ENCODE results near the gene USO1. TPM values are rescaled to one million over a fixed set of nuclear protein-coding genes. Genes with fewer than 3 reads are reported as not detected.

Gene USO1
- total and polyA plus RNA-seq, 2 experiments from 2014 or later: 113 to 277 TPM

DNA sequence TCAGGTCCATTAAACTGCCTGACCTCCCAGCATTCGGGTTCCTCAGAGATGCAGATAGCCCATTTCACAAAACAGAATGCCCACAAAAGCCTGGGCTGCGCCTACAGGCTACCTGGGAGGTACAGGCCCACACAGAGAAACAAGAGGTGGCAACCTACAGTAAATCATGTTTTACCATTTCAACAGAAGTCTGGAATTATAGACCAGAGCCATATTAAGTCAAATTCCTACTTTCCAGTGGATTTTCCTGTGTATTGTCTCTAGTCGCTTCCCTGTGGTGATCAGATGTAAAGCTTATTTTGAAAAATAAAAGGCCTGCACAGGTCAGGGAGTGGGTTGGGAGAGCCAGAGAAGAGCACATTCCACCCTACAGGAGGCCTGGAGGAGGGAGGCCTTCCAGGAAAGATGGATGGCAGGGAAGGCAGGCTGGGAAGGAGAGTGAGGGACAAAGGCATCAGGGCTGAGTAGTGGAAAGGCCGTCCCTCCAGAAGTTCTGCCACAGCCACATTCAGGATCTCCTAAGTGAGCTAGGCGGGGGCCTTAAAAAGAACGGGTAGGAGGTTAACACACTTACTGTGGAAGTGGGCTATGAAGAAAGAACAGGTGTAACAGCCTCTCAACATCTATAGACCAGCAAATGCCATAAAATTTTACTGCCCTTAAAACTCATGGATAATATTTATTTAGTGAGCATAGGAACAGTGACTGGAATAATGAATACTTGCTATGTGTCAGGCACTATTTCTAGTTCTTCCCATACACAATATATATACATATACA is 19.0 kb upstream of the USO1 start:
- no peaks in the 10 kb centered on the region for H3K27me3 ChIP-seq (ENCODE audit: insufficient read depth)
- peaks cover 20% of the 10 kb centered on the region; the same call in 1 of the 2 replicates for H3F3A ChIP-seq (replicated peaks; ENCODE audit: low read depth)
- peaks cover 54% of the 10 kb centered on the region for H3K4me1 ChIP-seq (ENCODE audit: insufficient read depth)
- peak overlapping the region; percentile 11; the same call in 1 of the 3 replicates for H3K4me3 Mint-ChIP-seq
- peak overlapping the region; percentile 13; the same call in 1 of the 2 replicates for H3K4me2 ChIP-seq
- H3K9me2 ChIP-seq (ENCODE audit: insufficient read depth): no peaks in the 10 kb centered on the region
- H3K27ac Mint-ChIP-seq: peak overlapping the region; percentile 97
- no peaks in the 10 kb centered on the region; the same call in 2 of the 3 replicates for H3K9me3 Mint-ChIP-seq
- TF ChIP-seq, protein P1, sequence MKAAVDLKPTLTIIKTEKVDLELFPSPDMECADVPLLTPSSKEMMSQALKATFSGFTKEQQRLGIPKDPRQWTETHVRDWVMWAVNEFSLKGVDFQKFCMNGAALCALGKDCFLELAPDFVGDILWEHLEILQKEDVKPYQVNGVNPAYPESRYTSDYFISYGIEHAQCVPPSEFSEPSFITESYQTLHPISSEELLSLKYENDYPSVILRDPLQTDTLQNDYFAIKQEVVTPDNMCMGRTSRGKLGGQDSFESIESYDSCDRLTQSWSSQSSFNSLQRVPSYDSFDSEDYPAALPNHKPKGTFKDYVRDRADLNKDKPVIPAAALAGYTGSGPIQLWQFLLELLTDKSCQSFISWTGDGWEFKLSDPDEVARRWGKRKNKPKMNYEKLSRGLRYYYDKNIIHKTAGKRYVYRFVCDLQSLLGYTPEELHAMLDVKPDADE (IDR thresholded peaks at IDR 0.05): no peak
- TF ChIP-seq ZNF331 (CRISPR knock-in tag; IDR thresholded peaks at IDR 0.05; ENCODE audit: low read depth) (peak; percentile 21; the same call in 1 of the 2 replicates), ZNF114 (CRISPR knock-in tag; IDR thresholded peaks at IDR 0.05) (peak; percentile 71; the same call in 1 of the 2 replicates), CREB1 (CRISPR knock-in tag; IDR thresholded peaks at IDR 0.05; ENCODE audit: low read depth) (peak; percentile 45; the same call in 1 of the 2 replicates), POLR2AphosphoS5 (IDR thresholded peaks at IDR 0.05; ENCODE audit: low read depth) (peak; percentile 42), EZH2phosphoT487 (IDR thresholded peaks at IDR 0.05; ENCODE audit: unreplicated experiment) (no peak), NANOG (IDR thresholded peaks at IDR 0.05; ENCODE audit: borderline replicate concordance) (peak; percentile 84; the same call in 1 of the 2 replicates)
- TF ChIP-seq, protein P2, sequence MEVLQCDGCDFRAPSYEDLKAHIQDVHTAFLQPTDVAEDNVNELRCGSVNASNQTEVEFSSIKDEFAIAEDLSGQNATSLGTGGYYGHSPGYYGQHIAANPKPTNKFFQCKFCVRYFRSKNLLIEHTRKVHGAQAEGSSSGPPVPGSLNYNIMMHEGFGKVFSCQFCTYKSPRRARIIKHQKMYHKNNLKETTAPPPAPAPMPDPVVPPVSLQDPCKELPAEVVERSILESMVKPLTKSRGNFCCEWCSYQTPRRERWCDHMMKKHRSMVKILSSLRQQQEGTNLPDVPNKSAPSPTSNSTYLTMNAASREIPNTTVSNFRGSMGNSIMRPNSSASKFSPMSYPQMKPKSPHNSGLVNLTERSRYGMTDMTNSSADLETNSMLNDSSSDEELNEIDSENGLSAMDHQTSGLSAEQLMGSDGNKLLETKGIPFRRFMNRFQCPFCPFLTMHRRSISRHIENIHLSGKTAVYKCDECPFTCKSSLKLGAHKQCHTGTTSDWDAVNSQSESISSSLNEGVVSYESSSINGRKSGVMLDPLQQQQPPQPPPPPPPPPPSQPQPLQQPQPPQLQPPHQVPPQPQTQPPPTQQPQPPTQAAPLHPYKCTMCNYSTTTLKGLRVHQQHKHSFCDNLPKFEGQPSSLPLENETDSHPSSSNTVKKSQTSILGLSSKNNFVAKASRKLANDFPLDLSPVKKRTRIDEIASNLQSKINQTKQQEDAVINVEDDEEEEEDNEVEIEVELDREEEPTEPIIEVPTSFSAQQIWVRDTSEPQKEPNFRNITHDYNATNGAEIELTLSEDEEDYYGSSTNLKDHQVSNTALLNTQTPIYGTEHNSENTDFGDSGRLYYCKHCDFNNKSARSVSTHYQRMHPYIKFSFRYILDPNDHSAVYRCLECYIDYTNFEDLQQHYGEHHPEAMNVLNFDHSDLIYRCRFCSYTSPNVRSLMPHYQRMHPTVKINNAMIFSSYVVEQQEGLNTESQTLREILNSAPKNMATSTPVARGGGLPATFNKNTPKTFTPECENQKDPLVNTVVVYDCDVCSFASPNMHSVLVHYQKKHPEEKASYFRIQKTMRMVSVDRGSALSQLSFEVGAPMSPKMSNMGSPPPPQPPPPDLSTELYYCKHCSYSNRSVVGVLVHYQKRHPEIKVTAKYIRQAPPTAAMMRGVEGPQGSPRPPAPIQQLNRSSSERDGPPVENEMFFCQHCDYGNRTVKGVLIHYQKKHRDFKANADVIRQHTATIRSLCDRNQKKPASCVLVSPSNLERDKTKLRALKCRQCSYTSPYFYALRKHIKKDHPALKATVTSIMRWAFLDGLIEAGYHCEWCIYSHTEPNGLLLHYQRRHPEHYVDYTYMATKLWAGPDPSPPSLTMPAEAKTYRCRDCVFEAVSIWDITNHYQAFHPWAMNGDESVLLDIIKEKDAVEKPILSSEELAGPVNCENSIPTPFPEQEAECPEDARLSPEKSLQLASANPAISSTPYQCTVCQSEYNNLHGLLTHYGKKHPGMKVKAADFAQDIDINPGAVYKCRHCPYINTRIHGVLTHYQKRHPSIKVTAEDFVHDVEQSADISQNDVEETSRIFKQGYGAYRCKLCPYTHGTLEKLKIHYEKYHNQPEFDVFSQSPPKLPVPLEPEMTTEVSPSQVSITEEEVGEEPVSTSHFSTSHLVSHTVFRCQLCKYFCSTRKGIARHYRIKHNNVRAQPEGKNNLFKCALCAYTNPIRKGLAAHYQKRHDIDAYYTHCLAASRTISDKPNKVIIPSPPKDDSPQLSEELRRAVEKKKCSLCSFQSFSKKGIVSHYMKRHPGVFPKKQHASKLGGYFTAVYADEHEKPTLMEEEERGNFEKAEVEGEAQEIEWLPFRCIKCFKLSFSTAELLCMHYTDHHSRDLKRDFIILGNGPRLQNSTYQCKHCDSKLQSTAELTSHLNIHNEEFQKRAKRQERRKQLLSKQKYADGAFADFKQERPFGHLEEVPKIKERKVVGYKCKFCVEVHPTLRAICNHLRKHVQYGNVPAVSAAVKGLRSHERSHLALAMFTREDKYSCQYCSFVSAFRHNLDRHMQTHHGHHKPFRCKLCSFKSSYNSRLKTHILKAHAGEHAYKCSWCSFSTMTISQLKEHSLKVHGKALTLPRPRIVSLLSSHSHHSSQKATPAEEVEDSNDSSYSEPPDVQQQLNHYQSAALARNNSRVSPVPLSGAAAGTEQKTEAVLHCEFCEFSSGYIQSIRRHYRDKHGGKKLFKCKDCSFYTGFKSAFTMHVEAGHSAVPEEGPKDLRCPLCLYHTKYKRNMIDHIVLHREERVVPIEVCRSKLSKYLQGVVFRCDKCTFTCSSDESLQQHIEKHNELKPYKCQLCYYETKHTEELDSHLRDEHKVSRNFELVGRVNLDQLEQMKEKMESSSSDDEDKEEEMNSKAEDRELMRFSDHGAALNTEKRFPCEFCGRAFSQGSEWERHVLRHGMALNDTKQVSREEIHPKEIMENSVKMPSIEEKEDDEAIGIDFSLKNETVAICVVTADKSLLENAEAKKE (CRISPR knock-in tag; IDR thresholded peaks at IDR 0.05): peak; percentile 89
- TF ChIP-seq, protein P3, sequence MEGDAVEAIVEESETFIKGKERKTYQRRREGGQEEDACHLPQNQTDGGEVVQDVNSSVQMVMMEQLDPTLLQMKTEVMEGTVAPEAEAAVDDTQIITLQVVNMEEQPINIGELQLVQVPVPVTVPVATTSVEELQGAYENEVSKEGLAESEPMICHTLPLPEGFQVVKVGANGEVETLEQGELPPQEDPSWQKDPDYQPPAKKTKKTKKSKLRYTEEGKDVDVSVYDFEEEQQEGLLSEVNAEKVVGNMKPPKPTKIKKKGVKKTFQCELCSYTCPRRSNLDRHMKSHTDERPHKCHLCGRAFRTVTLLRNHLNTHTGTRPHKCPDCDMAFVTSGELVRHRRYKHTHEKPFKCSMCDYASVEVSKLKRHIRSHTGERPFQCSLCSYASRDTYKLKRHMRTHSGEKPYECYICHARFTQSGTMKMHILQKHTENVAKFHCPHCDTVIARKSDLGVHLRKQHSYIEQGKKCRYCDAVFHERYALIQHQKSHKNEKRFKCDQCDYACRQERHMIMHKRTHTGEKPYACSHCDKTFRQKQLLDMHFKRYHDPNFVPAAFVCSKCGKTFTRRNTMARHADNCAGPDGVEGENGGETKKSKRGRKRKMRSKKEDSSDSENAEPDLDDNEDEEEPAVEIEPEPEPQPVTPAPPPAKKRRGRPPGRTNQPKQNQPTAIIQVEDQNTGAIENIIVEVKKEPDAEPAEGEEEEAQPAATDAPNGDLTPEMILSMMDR (conservative IDR thresholded peaks at IDR 0.05; ENCODE audit: low read depth in 2 of 2): peak in 1 of 2 experiments; percentile 19; a peak in 2 of 4 replicates
- peaks cover 24% of the 10 kb centered on the region for H3K27me3 Mint-ChIP-seq (ENCODE audit: insufficient read depth, low read depth, poor library complexity)
- H3K27ac ChIP-seq (ENCODE audit: low read depth): peak overlapping the region; percentile 96
- peaks cover 75% of the 10 kb centered on the region for H3K79me2 ChIP-seq (replicated peaks; ENCODE audit: insufficient read depth)
- ATAC-seq (peak; percentile 90), DNase-seq (ENCODE audit: low spot score) (peak; percentile 92)
- H3K36me3 Mint-ChIP-seq (ENCODE audit: low read depth): peaks cover 28% of the 10 kb centered on the region; the same call in 2 of the 3 replicates
- H4K20me1 ChIP-seq (replicated peaks; ENCODE audit: insufficient read depth): no peaks in the 10 kb centered on the region
- H3K4me3 ChIP-seq: no peak overlapping the region
- H3K36me3 ChIP-seq (ENCODE audit: insufficient read depth): no peaks in the 10 kb centered on the region
- H2AFZ ChIP-seq: no peak overlapping the region
- peaks cover 49% of the 10 kb centered on the region for H3K4me1 Mint-ChIP-seq

Measured in GM23338 (cell line).